Testis (tissue), 2 donors: Measurements from ENCODE around the gene EAPP.

Source experiments
- CTCF ChIP-seq, 3 experiments: fragments of 450-650 bp in 2 of 3; fragments of 200-600 bp in 1 of 3; sonication (generic) in 1 of 3; IDR thresholded peaks; one replicate each; pipeline ENCODE4 v1.5.1; 2016 to 2019; ENCODE audit warnings: antibody characterized with exemption in 3 of 3, mild to moderate bottlenecking in 2 of 3, moderate library complexity in 1 of 3
- POLR2A ChIP-seq: fragments of 450-650 bp; IDR thresholded peaks from one replicate; pipeline ENCODE4 v1.6.1; 2017; ENCODE audit warnings: antibody characterized with exemption, mild to moderate bottlenecking, moderate library complexity

- TF ChIP-seq CTCF (IDR thresholded peaks at IDR 0.05) (no peak), POLR2A (no peak)
These were observed 30.2 kb upstream of the EAPP start for GRCh38 chr14:34569750-34570149.
